ENCODE measurements around the gene ZDHHC3.

Gene ZDHHC3

DNA sequence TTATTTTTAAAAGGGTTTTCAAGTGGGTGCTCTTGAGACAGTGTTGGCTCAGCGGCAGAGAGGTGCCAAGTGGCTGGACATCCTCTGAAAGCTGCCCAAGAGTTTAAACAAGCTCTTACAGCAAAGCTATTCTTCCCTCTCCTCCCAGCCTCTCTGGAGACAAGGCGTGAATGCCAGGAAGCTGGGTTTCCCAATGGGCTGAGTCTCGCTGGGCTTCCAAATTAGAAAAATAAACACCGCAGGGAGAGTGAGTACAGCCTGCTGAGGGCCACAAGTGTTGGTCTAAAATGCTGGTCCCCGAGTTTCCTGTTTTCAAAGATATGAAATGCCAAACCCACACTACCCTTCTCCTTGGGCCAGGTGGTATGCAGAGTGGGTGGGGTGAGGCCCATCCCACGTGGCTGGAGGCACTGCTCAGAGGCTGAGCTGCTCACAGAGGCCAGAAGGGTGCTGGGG lies 36.4 kb downstream of the ZDHHC3 start:
- H3K36me3 ChIP-seq (ENCODE audit: insufficient read depth, low read length) = peaks cover 15% of the 10 kb centered on the region; the same call in 1 of the 2 replicates
- no peak overlapping the region for H3K9ac ChIP-seq (ENCODE audit: low read depth, low read length)
- no peaks in the 10 kb centered on the region for H3K4me1 ChIP-seq (ENCODE audit: insufficient read depth, low read length)
- no peaks in the 10 kb centered on the region for H3K9me3 ChIP-seq (ENCODE audit: control insufficient read depth, insufficient read depth, low read length)

DNA sequence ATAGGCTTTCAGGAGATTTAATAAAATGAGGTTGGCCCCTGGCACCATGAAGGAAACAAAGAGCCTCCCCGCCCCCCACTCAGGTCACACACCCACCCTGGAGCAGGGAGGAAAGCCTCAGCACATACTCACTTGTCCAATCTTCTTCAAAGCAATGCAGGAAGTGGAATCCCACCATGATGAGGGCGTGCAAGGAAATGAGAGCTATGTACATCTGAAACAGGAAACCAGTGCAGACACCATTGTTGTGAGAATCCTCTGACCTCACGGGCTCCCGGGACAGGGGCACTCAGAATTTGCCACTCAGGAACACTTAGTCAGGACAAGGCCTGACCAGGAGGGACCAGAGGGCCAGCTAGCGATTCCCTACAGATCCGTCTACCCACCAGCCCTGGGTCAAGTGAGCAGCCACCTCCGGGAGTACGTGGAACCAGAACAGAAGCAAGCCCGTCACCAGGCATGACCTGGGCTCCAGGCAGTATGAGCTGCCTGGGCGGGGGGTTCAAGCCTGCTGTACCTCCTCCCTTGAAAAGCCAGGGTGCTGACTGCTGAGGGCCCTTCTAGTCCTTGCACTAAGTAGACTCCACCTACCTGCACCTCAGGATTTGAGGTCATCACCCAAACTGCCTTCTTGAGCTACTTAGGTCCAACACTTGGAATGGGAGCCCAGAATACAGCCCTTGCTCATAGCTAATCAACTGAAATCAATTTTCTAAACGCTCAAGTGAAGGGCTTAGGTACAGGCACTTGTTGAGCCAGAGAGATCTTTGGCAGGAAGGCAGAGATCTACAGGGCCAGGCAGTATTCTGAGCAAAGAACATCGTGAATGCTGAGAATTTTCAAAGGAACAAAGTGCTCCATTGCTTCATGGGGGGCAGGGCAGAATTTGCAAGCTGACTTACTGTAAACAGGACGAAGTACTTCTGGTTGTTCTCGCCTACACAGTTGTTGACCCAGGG lies 42.7 kb downstream of the ZDHHC3 start:
- H3K9ac ChIP-seq (ENCODE audit: low read depth, low read length) = no peak overlapping the region
- H3K9me3 ChIP-seq (ENCODE audit: control insufficient read depth, insufficient read depth, low read length) = no peaks in the 10 kb centered on the region
- no peaks in the 10 kb centered on the region; the same call in 1 of the 2 replicates for H3K4me1 ChIP-seq (ENCODE audit: insufficient read depth, low read length)
- peaks cover 10% of the 10 kb centered on the region; the same call in 1 of the 2 replicates for H3K36me3 ChIP-seq (ENCODE audit: insufficient read depth, low read length)

DNA sequence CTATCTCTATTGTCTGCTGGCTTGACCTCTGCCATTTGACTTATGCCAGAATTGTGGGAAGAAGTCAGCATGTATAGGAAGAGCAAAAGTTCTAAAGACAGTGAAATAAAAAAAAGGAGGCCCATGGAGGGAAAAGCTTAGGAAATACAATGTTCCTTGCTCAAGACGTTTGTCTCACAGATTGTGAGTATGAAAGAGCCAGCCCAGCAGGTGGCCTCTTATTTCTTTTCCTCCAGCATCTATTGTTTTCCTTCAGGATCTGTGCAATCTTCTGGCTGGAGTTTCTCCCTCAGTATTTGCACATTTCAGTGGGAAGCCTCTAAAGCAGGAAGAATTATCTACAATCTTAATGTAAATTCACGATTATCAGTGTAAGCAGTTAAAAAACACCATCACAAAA lies 43.7 kb downstream of the ZDHHC3 start:
- H3K36me3 ChIP-seq (ENCODE audit: insufficient read depth, low read length) = peaks cover 10% of the 10 kb centered on the region; the same call in 1 of the 2 replicates
- no peaks in the 10 kb centered on the region for H3K9me3 ChIP-seq (ENCODE audit: control insufficient read depth, insufficient read depth, low read length)
- H3K9ac ChIP-seq (ENCODE audit: low read depth, low read length) = no peak overlapping the region; the same call in 1 of the 2 replicates
- H3K4me1 ChIP-seq (ENCODE audit: insufficient read depth, low read length) = no peaks in the 10 kb centered on the region; the same call in 1 of the 2 replicates

DNA sequence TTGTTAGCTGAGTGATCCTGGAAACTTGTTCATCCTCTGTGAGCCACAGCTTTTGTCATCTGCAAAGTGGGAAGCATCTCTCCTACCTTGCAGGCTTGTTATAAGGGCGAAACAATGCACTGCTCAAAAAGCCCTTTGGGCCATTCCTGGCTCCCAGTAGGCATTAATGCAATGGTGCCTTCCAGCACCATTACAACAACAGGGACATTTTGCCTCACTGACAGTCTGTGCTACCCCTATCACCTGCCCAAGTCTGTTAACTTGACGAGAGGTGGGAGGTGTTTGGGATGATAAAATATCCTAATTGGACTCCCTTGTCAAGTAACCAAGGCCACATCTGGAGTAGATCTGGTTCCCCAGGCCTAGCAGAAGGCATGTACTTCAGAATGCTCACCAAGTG lies 44.2 kb downstream of the ZDHHC3 start:
- no peaks in the 10 kb centered on the region for H3K9me3 ChIP-seq (ENCODE audit: control insufficient read depth, insufficient read depth, low read length)
- H3K4me1 ChIP-seq (ENCODE audit: insufficient read depth, low read length) = no peaks in the 10 kb centered on the region; the same call in 1 of the 2 replicates
- H3K36me3 ChIP-seq (ENCODE audit: insufficient read depth, low read length) = peaks cover 10% of the 10 kb centered on the region; the same call in 1 of the 2 replicates
- H3K9ac ChIP-seq (ENCODE audit: low read depth, low read length) = no peak overlapping the region

- H3K4me1 ChIP-seq (ENCODE audit: insufficient read depth, low read length) = no peaks in the 10 kb centered on the region; the same call in 1 of the 2 replicates
- no peak overlapping the region for H3K9ac ChIP-seq (ENCODE audit: low read depth, low read length)
- no peaks in the 10 kb centered on the region for H3K9me3 ChIP-seq (ENCODE audit: control insufficient read depth, insufficient read depth, low read length)
- H3K36me3 ChIP-seq (ENCODE audit: insufficient read depth, low read length) = peaks cover 10% of the 10 kb centered on the region
Observed at GRCh38 chr3:44930911-44931310, 45.1 kb downstream of the ZDHHC3 start.

DNA sequence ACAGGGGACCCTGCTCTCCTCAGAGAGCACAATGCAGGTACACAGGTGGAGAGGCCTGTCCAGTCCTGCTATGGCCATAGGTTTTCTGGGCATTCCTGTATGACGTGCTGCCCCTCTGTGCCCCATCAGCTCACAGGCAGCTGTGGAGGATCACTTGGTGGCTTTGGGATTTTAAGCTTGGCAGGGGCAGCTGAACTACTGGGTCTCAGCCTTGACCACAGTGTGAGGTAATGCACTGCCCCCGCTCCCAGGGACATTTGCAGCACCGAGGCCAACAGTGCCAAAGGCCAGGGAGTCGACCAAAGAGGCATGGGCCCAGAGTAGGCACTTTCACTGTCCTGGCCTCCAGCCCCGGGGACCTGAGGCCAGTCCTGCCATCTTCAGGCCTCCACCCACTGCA lies 46.2 kb downstream of the ZDHHC3 start:
- Histone ChIP-seq H3K36me3 (ENCODE audit: insufficient read depth, low read length) (peaks cover 12% of the 10 kb centered on the region), H3K9ac (ENCODE audit: low read depth, low read length) (no peak overlapping the region), H3K4me1 (ENCODE audit: insufficient read depth, low read length) (no peaks in the 10 kb centered on the region; the same call in 1 of the 2 replicates)

GRCh38 chr3:44927371-44927770 lies 48.6 kb downstream of the ZDHHC3 start:
- Histone ChIP-seq H3K9ac (ENCODE audit: low read depth, low read length) (no peak overlapping the region), H3K9me3 (ENCODE audit: control insufficient read depth, insufficient read depth, low read length) (no peaks in the 10 kb centered on the region), H3K4me1 (ENCODE audit: insufficient read depth, low read length) (no peaks in the 10 kb centered on the region), H3K36me3 (ENCODE audit: insufficient read depth, low read length) (peaks cover 7% of the 10 kb centered on the region)

More for the DNA sequence above, 46.2 kb downstream of the ZDHHC3 start:
- no peaks in the 10 kb centered on the region for H3K9me3 ChIP-seq (ENCODE audit: control insufficient read depth, insufficient read depth, low read length)

- H3K36me3 ChIP-seq (ENCODE audit: insufficient read depth, low read length) = peaks cover 6% of the 10 kb centered on the region
- H3K9me3 ChIP-seq (ENCODE audit: control insufficient read depth, insufficient read depth, low read length) = no peaks in the 10 kb centered on the region
- H3K9ac ChIP-seq (ENCODE audit: low read depth, low read length) = no peak overlapping the region
- H3K4me1 ChIP-seq (ENCODE audit: insufficient read depth, low read length) = no peaks in the 10 kb centered on the region
Observed at GRCh38 chr3:44926921-44927320, 49.1 kb downstream of the ZDHHC3 start.

GRCh38 chr3:44926172-44926571 lies 49.8 kb downstream of the ZDHHC3 start:
- Histone ChIP-seq H3K36me3 (ENCODE audit: insufficient read depth, low read length) (peaks cover 2% of the 10 kb centered on the region), H3K9ac (ENCODE audit: low read depth, low read length) (no peak overlapping the region), H3K9me3 (ENCODE audit: control insufficient read depth, insufficient read depth, low read length) (no peaks in the 10 kb centered on the region), H3K4me1 (ENCODE audit: insufficient read depth, low read length) (no peaks in the 10 kb centered on the region)

DNA sequence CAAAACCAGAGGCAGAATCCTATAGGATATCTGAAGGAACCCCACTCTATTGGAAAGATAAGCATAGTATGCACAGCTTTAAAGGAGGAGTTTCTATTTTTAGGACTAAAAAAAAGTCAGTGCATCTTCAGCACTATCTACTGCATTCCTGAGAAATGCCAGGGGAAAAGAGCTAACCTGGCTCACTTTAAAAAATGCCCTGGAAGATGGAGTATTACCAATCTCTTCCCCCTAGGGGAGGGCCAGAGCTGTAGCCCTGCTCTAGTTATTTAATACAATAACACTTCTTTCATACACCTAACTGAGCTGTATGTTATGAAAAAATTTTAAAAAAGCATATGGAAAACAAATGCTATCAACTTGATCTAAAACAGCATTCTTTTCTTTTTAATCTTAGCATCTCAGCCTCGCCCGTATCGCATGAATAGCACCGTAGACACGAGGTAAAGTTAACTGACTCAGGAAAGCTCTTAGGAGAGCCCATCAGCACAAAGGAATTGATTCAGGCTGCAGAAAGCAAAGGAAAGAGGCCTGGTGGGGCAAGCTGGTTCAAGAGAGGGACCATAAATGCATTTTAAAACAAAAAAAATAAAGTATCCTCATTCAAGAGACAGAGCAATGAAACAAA lies 51.4 kb downstream of the ZDHHC3 start:
- Histone ChIP-seq H3K9ac (ENCODE audit: low read depth, low read length) (no peak overlapping the region), H3K4me1 (ENCODE audit: insufficient read depth, low read length) (no peaks in the 10 kb centered on the region), H3K36me3 (ENCODE audit: insufficient read depth, low read length) (peaks cover 2% of the 10 kb centered on the region), H3K9me3 (ENCODE audit: control insufficient read depth, insufficient read depth, low read length) (no peaks in the 10 kb centered on the region)

GRCh38 chr3:44923632-44924456 lies 52.1 kb downstream of the ZDHHC3 start:
- peaks cover 2% of the 10 kb centered on the region for H3K36me3 ChIP-seq (ENCODE audit: insufficient read depth, low read length)
- H3K9ac ChIP-seq (ENCODE audit: low read depth, low read length) = no peak overlapping the region
- no peaks in the 10 kb centered on the region for H3K4me1 ChIP-seq (ENCODE audit: insufficient read depth, low read length)
- no peaks in the 10 kb centered on the region for H3K9me3 ChIP-seq (ENCODE audit: control insufficient read depth, insufficient read depth, low read length)

DNA sequence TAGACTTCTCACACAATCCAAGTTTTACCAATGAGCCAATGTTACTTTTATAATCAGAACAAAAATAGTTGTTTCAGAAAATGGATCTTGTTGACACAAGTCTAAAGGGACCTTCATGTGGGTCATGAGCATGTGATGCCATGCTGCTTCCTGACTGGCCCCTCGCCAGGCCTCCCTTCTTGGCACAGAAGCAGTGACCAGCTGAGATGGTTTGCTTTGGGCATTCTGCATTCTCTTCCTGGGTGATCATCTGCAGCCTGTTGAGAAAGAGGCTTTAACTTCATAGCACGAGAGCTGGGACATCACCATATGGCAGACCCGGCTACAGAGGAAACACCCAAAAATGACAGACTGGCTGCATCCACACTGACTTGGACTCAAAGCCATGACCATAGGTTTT lies 55.9 kb downstream of the ZDHHC3 start:
- Histone ChIP-seq H3K36me3 (ENCODE audit: insufficient read depth, low read length) (no peaks in the 10 kb centered on the region; the same call in 1 of the 2 replicates), H3K4me1 (ENCODE audit: insufficient read depth, low read length) (peaks cover 3% of the 10 kb centered on the region; the same call in 1 of the 2 replicates), H3K9ac (ENCODE audit: low read depth, low read length) (no peak overlapping the region), H3K9me3 (ENCODE audit: control insufficient read depth, insufficient read depth, low read length) (no peaks in the 10 kb centered on the region)

DNA sequence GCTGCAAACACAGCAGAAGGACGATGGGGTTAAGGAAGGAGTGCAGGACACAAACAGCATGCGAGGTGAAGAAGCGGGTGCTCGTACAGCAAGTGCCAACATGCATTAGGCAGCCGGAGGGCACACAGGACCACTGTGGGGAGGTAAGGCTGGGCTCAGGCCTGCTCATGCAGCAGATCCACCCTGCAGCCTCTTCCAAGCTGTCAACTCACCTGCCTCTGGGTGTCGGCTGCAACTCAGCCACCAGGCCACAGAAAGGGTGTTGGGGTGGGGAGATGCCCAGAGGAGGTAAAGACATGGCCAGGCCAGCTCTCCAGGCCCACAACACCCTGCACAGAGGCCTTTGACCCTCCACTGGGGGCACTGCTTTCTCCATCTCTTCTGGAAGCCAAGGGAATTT lies 57.4 kb downstream of the ZDHHC3 start:
- Histone ChIP-seq H3K9ac (ENCODE audit: low read depth, low read length) (no peak overlapping the region), H3K9me3 (ENCODE audit: control insufficient read depth, insufficient read depth, low read length) (no peaks in the 10 kb centered on the region), H3K36me3 (ENCODE audit: insufficient read depth, low read length) (no peaks in the 10 kb centered on the region; the same call in 1 of the 2 replicates), H3K4me1 (ENCODE audit: insufficient read depth, low read length) (peaks cover 5% of the 10 kb centered on the region; the same call in 1 of the 2 replicates)

DNA sequence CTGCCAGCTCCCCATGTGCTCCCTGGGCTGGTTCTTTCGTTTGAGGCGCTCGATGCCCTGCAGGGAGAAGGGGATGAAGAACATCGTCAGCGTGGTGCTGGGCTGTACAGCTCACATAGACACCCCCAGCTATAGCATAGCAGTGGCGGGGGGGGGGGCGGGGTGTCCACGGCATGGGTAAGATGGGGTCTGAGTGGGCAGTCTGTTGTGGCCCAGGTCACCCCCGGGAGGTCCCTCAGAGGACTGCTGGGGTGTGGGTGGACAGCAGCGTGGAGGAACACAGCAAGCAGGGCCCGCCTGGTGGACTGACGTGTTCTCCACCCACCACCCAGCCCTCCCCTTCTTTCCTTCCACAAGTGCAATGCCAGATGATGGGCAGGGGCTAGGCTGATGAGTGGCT lies 57.9 kb downstream of the ZDHHC3 start:
- no peaks in the 10 kb centered on the region for H3K9me3 ChIP-seq (ENCODE audit: control insufficient read depth, insufficient read depth, low read length)

More for the DNA sequence above, 57.9 kb downstream of the ZDHHC3 start:
- peaks cover 6% of the 10 kb centered on the region; the same call in 1 of the 2 replicates for H3K4me1 ChIP-seq (ENCODE audit: insufficient read depth, low read length)
- H3K36me3 ChIP-seq (ENCODE audit: insufficient read depth, low read length) = no peaks in the 10 kb centered on the region; the same call in 1 of the 2 replicates
- H3K9ac ChIP-seq (ENCODE audit: low read depth, low read length) = no peak overlapping the region

Measured in ES-I3 (cell line).